Kidney (tissue), 14 donors: ENCODE results near the gene C11orf24. TPM values are rescaled to one million over a fixed set of nuclear protein-coding genes. Genes with fewer than 3 reads are reported as not detected.
A peak's percentile ranks its signal among the peaks of the same experiment; 100 is the strongest.

Experiments
- DNase-seq, 5 donors: peaks; one replicate each; pipeline ENCODE4 v3.0.0-alpha.2; 2013 to 2020
- FAIRE-seq: peaks from 2 replicates; lab custom pipeline; 2012; peaks lifted over from hg19 to GRCh38; lab: Jason Lieb, UNC
- H3K27ac ChIP-seq, 2 donors: one replicate each; pipeline ENCODE4 v1.7.0; 2013; ENCODE audit warnings: low read depth in 2 of 2, low read length in 2 of 2, inconsistent platforms in 1 of 2
- H3K27me3 ChIP-seq: one replicate; pipeline ENCODE4 v1.7.1; 2013; ENCODE audit warnings: low read length, inconsistent platforms; ENCODE audit not compliant: control insufficient read depth, insufficient read depth
- H3K36me3 ChIP-seq, 3 donors: one replicate each; pipeline versions ENCODE4 v1.7.0 to v1.7.1; 2013; ENCODE audit warnings: low read length in 3 of 3, control low read depth in 1 of 3, inconsistent platforms in 1 of 3; ENCODE audit not compliant: insufficient read depth in 3 of 3, control insufficient read depth in 2 of 3
- H3K4me1 ChIP-seq, 3 donors: one replicate each; pipeline versions ENCODE4 v1.7.0 to v1.7.1; 2013; ENCODE audit warnings: low read length in 3 of 3, inconsistent platforms in 1 of 3, low read depth in 1 of 3; ENCODE audit not compliant: control insufficient read depth in 2 of 3, insufficient read depth in 2 of 3
- H3K4me3 ChIP-seq, 3 donors: one replicate each; pipeline versions ENCODE4 v1.7.0 to v1.8.1; 2013; ENCODE audit warnings: low read length in 3 of 3, control low read depth in 1 of 3, inconsistent platforms in 1 of 3
- H3K9ac ChIP-seq, 3 donors: one replicate each; pipeline versions ENCODE4 v1.7.0 to v1.7.1; 2013; ENCODE audit warnings: low read length in 3 of 3, control low read depth in 1 of 3, inconsistent platforms in 1 of 3
- H3K9me3 ChIP-seq, 3 donors: one replicate each; pipeline versions ENCODE4 v1.7.0 to v1.7.1; 2013; ENCODE audit warnings: low read length in 3 of 3, control low read depth in 1 of 3, inconsistent platforms in 1 of 3; ENCODE audit not compliant: control insufficient read depth in 2 of 3, insufficient read depth in 1 of 3
- intact Hi-C: fragments of 100-400 bp; cut with DNase I; formaldehyde crosslinking; loops from one replicate; pipeline ENCODE4 v1.11.1; 2022
- polyA plus RNA-seq: library from polyadenylated mRNA; stranded (reverse); fragments of 350-450 nt; fragmentation: Illumina TruSeq; extraction: RNeasy Lipid Tissue Mini Kit (QIAGEN cat#74804); gene quantifications from one replicate; pipeline ENCODE4 v1.2.3, GENCODE V29; 2014; ENCODE audit warnings: low read depth, low replicate concordance; ENCODE audit not compliant: insufficient read depth
- total RNA-seq: library from RNA; stranded (reverse); fragmentation: NEBNext Ultra II Directional; extraction: Animal tissue kit (Norgen Biotek cat#: 25700); gene quantifications from one replicate; pipeline ENCODE4 v1.2.1, GENCODE V29; 2021
- TF ChIP-seq, protein P1 (sequence below): IDR thresholded peaks from 3 replicates; pipeline ENCODE4 v1.5.1; 2012; ENCODE audit warnings: mild to moderate bottlenecking, moderate library complexity, borderline replicate concordance; ENCODE audit not compliant: insufficient read depth; ENCODE audit errors: extremely low read depth
- donor health status: control.
- donor health status: control.
- donor health status: control.
- donor health status: control.
- donor health status: control.
- donor health status: DM: yes; HTN: yes; CAD: no.
- donor health status: Normal renal cell carcinoma (clear cell type).

The C11orf24 gene
- total and polyA plus RNA-seq, 2 donors from 2014 or later = 18.6 to 31.7 TPM

DNA sequence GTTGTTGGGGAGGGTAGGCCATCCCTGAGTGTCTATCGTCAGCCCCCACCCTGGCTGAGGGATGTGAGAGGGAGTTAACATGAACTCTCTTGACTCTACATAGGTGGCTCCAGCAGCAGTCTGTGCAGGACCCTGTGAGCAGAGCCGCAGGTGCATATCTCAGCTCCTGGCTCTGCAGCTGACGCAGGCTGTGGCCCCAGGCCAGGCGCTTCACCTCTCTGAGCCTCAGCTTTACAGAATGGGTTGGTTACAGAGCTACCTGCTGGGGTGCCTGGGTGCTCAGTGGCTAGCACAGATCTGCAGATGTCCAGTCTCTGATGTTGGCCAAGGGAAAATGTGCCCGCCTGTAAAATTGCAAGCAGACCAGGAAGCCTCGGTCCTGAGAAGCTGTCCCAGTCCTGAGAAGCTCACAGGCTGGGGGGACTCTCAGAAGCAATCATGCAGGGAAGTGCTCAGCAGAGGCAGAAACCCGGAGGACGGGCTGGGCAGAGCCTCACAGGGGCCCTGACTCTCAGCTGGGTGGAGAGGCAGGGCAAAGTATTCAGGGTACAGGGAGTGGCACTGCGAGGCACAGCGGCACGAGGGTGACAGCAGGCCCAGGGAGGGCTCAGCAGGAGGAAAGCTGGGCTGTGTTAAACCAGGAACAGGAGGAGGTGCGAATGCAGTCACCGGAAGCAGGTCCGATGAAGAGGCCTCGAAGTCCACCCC is 24.7 kb upstream of the C11orf24 start:
- peaks cover 0 to 13% (median 0%) of the 10 kb centered on the region in 3 donors for H3K4me1 ChIP-seq
- no peak overlapping the region for H3K4me3 ChIP-seq
- H3K27ac ChIP-seq = no peak overlapping the region
- no peak overlapping the region for H3K9ac ChIP-seq
- no peaks in the 10 kb centered on the region for H3K9me3 ChIP-seq
- no peaks in the 10 kb centered on the region for H3K27me3 ChIP-seq
- FAIRE-seq (no peak), DNase-seq (no peak)
- H3K36me3 ChIP-seq = no peaks in the 10 kb centered on the region
- TF ChIP-seq, protein P1, sequence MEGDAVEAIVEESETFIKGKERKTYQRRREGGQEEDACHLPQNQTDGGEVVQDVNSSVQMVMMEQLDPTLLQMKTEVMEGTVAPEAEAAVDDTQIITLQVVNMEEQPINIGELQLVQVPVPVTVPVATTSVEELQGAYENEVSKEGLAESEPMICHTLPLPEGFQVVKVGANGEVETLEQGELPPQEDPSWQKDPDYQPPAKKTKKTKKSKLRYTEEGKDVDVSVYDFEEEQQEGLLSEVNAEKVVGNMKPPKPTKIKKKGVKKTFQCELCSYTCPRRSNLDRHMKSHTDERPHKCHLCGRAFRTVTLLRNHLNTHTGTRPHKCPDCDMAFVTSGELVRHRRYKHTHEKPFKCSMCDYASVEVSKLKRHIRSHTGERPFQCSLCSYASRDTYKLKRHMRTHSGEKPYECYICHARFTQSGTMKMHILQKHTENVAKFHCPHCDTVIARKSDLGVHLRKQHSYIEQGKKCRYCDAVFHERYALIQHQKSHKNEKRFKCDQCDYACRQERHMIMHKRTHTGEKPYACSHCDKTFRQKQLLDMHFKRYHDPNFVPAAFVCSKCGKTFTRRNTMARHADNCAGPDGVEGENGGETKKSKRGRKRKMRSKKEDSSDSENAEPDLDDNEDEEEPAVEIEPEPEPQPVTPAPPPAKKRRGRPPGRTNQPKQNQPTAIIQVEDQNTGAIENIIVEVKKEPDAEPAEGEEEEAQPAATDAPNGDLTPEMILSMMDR = no peak
- intact Hi-C loops = loop anchor here (5.0 kb wide), 1 partner anchor 34 kb away; no protein-coding TSS in a partner anchor

DNA sequence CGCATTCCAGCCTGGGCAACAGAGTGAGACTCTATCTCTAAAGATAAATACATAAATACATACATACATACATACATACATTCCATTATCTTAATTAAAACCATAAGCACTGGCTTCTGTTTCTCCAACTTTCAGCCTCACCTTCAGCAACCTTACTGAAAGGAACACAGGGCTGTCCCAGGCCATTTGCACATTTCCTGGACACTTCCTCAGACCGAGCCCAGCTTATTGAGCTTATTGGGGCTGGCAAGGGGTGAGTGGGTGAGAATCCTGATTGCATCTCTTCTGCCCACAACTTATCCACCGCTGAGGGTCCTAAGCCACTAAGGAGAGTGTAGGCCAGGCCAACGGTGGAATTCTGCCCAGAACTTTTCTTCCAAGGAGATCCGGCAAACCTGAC is 24.2 kb upstream of the C11orf24 start:
- Histone ChIP-seq H3K4me3 (no peak overlapping the region), H3K9ac (no peak overlapping the region), H3K9me3 (no peaks in the 10 kb centered on the region), H3K27ac (no peak overlapping the region), H3K27me3 (no peaks in the 10 kb centered on the region), H3K36me3 (no peaks in the 10 kb centered on the region), H3K4me1 (peaks cover 0 to 13% (median 0%) of the 10 kb centered on the region in 3 donors)
- intact Hi-C loops = loop anchor here (5.0 kb wide), 1 partner anchor 34 kb away; no protein-coding TSS in a partner anchor
- DNase-seq (no peak), FAIRE-seq (no peak)
- TF ChIP-seq, protein P1 = no peak

DNA sequence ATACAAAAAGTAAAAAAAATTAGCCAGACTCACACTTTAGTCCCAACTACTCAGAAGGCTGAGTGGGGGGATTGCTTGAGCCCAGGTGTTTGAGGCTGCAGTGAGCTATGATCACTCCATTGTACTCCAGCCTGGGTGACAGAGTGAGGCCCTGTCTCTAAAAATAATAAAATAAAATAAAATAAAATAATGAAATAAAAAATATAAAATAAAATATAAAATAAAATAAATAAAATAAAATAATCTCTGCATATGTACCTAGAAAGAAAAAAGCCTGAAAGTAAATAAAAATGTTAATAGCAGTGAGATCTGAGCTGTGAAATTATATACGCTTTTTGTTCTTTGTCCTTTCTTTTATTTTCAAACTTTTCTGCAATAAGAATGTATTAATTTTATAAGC is 23.5 kb upstream of the C11orf24 start:
- TF ChIP-seq, protein P1 = no peak
- Histone ChIP-seq H3K27me3 (no peaks in the 10 kb centered on the region), H3K27ac (no peak overlapping the region), H3K9me3 (no peaks in the 10 kb centered on the region), H3K4me1 (peaks cover 0 to 13% (median 0%) of the 10 kb centered on the region in 3 donors), H3K4me3 (no peak overlapping the region), H3K9ac (no peak overlapping the region), H3K36me3 (no peaks in the 10 kb centered on the region)
- DNase-seq (no peak), FAIRE-seq (peak; percentile 29)
- intact Hi-C loops = loop anchor here (5.0 kb wide), 1 partner anchor 33 kb away; no protein-coding TSS in a partner anchor
